Activated T-helper 17 cell treated with anti-CD3 and anti-CD28 coated beads, Interleukin-2, amount 50 U/mL, for 72 hours (primary cell): ENCODE results near the gene NAB2. TPM values are rescaled to one million over a fixed set of nuclear protein-coding genes. Genes with fewer than 3 reads are reported as not detected.
A peak's percentile ranks its signal among the peaks of the same experiment; 100 is the strongest.

Experiments
- ATAC-seq: fragments of 150-1000 bp; cut with Tn5 transposase; replicated peaks from 2 replicates; pipeline ENCODE4 v1.10.0; 2021; ENCODE audit warnings: mild to moderate bottlenecking, moderate library complexity
- H3K27ac Mint-ChIP-seq: one replicate; pipeline ENCODE4 v1.8.0; 2022; ENCODE audit warnings: mixed read lengths
- H3K27me3 Mint-ChIP-seq: one replicate; pipeline ENCODE4 v1.8.0; 2022; ENCODE audit warnings: mixed read lengths
- H3K36me3 Mint-ChIP-seq: one replicate; pipeline ENCODE4 v1.8.0; 2022; ENCODE audit warnings: low read depth, mild to moderate bottlenecking, mixed read lengths
- H3K4me1 Mint-ChIP-seq: one replicate; pipeline ENCODE4 v1.8.0; 2022; ENCODE audit warnings: mixed read lengths
- H3K4me3 Mint-ChIP-seq: one replicate; pipeline ENCODE4 v1.8.0; 2022; ENCODE audit warnings: mild to moderate bottlenecking, mixed read lengths
- H3K9me3 Mint-ChIP-seq: one replicate; pipeline ENCODE4 v1.8.0; 2022; ENCODE audit warnings: mixed read lengths
- total RNA-seq, 2 donors: library from RNA; stranded (reverse); gene quantifications; one replicate each; pipeline ENCODE4 v1.2.3, GENCODE V29; 2022

Gene NAB2
- total RNA-seq, 2 donors from 2014 or later = 20.6 to 61.4 TPM

DNA sequence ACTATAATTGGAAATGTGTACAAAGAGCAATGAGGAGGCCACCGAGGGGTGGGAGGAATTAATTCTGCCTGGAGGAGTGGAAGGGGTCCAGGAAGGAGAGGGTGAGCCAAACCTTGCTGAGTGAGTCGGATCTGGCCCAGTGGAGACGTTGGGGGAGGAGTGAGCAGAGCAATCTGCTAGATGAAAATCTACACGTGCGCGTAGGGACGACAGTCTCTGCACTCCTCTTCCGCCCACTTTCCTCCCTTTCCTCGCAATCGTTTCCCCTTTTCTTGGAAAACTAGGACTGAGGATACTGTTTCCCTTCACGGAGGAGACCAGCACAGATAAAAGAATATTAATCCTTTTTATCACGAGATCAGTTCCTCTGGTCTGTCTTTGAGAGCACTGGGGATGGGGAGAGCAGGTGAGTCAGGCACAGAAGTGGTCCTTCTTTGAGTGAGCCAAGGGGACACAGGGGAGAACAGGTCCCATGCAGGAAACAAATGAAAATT is 2.9 kb upstream of the NAB2 start:
- ATAC-seq = no peak
- no peaks in the 10 kb centered on the region for H3K27me3 Mint-ChIP-seq
- H3K9me3 Mint-ChIP-seq = no peaks in the 10 kb centered on the region
- H3K4me3 Mint-ChIP-seq = peak overlapping the region; percentile 97
- H3K27ac Mint-ChIP-seq = peak overlapping the region; percentile 87
- H3K36me3 Mint-ChIP-seq = peaks cover 41% of the 10 kb centered on the region
- peaks cover 13% of the 10 kb centered on the region for H3K4me1 Mint-ChIP-seq

DNA sequence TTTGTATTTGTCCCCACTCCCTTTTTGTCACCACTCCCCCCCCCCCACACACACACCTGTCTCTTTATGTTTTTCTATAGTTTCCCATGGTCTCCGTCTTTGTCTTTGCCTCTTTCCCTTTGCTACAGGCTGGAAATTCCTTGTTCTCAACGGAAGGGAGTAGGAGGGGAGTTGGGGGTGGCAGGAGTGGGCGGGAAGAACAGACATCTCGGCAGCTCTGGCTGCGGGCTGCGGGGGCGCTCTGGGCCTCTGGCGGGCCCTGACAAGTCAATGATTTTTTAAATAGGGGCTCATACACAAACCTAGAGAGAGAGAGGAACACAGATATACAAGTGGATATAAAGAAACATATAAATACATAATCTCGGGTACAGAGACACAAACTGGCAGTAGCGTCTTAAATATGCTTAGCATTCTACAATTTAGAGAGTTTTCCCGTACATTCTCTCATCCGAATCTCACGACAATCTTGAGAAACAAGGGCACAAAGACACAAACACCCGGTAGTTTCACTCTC is 2.4 kb upstream of the NAB2 start:
- Mint-ChIP-seq H3K27ac (peak overlapping the region; percentile 87), H3K4me3 (peak overlapping the region; percentile 97), H3K4me1 (peaks cover 16% of the 10 kb centered on the region), H3K27me3 (no peaks in the 10 kb centered on the region), H3K9me3 (no peaks in the 10 kb centered on the region), H3K36me3 (peaks cover 46% of the 10 kb centered on the region)
- no peak for ATAC-seq

DNA sequence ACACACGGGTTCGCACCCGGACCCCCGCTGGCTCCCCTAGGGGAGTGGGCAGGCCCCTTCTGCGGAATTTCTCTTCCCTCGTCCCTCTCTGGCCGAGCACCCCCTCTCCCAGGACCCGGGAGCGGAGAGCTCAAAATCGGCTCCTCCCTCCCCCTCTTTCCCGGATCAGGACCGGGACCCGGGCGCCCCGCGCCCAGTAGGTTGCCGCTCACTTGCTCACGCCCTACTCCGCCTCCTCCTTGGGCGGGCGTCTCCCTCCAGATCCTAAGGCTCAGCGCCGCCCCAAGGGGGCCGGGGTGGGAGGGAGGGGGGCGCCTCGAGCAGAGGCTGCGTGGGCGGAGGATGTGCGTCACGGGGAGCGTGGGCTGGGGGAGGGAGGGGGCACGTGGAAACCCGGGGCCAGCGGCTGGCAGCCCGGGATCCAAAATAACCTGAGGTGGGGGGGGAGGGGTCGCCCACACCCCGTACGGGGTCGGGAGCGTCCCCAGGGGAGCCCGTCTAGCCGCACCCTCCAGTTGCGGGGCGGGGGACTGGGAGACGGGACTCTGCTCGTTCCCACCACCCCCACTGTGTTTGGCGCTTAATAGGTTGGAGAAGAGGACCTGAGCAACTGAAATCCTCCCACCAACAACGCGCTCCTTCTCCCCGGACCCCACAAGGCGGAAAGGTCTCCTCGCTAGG is 1.8 kb upstream of the NAB2 start:
- peak overlapping the region; percentile 97 for H3K4me3 Mint-ChIP-seq
- H3K27me3 Mint-ChIP-seq = no peaks in the 10 kb centered on the region
- ATAC-seq = peak; percentile 51
- H3K36me3 Mint-ChIP-seq = peaks cover 52% of the 10 kb centered on the region
- no peaks in the 10 kb centered on the region for H3K9me3 Mint-ChIP-seq
- H3K4me1 Mint-ChIP-seq = peaks cover 16% of the 10 kb centered on the region
- peak overlapping the region; percentile 87 for H3K27ac Mint-ChIP-seq

DNA sequence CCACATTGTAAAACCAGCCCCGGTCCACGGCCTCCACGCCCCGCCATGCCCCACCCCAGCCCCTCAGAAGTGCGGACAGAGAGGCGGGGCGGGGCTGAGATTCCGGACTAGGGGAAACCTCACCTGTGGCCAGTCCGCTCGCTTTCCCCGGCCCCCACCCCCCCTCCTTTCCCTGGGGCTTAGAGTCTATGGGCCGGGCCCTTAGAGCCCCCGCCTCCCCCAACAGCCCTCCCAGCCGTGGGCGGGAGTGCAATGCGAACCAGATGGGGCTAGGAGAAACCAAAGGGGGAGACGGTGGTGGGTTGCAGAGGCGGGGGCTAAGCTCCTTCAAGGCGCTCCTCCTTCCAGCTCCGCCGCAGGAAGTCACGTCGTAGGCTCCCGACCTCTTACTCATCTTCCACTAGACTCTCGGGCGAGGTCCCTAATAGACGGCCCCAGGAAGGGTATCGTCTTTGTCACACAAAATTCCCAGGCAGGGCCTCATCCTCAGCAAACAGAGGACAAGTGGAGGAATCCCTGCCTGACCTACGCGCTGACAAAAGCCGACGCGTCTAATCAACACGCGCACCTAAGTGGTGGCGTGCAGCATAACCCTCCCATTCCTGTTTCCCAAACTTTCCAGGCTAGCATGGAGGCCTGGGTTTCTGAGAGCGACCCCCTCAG is 1.1 kb upstream of the NAB2 start:
- Mint-ChIP-seq H3K27ac (peak overlapping the region; percentile 87), H3K4me1 (peaks cover 23% of the 10 kb centered on the region), H3K4me3 (peak overlapping the region; percentile 97), H3K9me3 (no peaks in the 10 kb centered on the region), H3K36me3 (peaks cover 59% of the 10 kb centered on the region), H3K27me3 (no peaks in the 10 kb centered on the region)
- ATAC-seq = peak; percentile 58

DNA sequence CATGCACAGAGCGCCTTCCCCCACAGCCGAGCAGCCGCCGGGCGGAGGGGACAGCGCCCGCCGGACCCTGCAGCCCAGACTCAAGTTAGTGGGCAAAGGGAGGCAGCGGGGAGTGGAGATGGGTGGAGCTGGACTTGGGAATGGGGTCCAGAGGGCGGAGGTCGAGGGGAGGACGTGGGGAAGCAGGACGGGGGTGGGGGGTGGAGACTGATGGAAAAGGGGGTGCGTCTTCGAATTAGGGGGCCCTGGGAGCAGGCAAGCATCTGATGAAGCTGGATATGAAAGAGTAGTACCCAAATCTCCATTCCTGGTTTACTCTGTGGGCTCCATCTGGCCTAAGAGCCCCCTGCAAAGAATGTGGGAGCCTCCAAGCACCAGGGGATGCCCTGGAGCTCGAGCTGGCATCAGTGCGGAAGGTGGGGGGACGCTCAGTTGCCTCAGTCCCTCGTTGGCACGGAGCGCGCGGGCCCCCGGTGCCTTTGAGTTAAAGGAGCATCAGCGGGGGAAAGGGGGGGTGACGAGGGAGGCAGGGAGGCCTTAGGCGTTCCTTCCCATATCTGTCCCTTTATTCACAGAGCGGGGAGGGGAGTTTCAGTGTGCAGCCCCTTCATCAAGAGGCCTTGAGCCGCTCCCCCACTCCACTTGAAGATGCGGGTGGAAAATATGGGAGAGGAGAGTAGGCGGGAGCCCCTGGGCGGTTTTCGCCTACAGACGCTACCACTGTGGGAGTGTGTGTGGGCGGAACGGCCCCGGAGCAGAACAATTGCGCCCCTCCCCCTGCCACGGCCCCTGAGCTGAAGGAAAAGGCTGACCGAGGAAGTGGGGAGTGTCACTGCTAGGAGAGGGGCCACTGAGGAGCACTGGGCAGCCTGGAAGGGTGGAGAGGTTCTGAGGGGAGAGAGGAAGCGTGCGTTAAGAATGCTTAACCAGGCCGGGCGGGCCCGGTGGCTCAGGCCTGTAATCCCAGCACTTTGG is 644 bp downstream of the NAB2 start:
- Mint-ChIP-seq H3K27ac (peak overlapping the region; percentile 88), H3K27me3 (no peaks in the 10 kb centered on the region), H3K9me3 (no peaks in the 10 kb centered on the region), H3K4me3 (peak overlapping the region; percentile 97), H3K4me1 (peaks cover 31% of the 10 kb centered on the region), H3K36me3 (peaks cover 75% of the 10 kb centered on the region)
- no peak for ATAC-seq

DNA sequence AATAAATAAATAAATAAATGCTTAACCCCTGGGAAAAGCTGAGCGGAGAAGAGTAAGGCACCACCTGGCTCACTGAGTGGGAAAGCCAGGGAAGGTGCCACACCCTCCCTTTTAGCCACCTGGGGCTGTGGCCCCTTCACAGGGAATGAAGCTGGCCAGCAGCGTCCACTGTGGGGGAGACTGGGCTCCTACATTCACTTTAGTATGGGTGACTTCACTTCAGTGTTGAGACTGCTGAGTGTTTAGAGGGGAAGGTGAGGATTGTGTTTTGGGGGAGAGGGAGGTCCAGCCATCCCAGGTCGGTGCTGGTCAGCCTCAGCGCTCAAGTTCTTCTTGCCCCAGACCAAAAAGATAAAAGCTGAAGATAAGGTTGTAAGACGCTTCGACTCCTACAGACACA is 1.6 kb downstream of the NAB2 start:
- peaks cover 85% of the 10 kb centered on the region for H3K36me3 Mint-ChIP-seq
- H3K27ac Mint-ChIP-seq = peak overlapping the region; percentile 11

DNA sequence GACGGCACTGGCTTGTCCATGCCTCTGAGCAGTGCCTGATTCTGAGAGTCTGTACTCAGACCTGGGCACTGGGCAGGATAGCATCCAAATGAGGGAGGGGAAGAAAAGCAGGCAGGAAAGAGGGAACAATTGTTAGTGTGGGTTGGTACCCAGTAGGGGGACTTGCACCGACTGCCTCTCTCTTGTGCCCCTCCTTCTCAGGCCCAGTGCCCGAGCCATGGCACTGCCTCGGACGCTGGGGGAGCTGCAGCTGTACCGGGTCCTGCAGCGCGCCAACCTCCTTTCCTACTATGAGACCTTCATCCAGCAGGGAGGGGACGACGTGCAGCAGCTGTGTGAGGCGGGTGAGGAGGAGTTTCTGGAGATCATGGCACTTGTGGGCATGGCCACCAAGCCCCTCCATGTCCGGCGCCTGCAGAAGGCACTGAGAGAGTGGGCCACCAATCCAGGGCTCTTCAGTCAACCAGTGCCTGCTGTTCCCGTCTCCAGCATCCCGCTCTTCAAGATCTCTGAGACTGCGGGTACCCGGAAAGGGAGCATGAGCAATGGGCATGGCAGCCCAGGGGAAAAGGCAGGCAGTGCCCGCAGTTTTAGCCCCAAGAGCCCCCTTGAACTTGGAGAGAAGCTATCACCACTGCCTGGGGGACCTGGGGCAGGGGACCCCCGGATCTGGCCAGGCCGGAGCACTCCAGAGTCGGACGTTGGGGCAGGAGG is 2.2 kb downstream of the NAB2 start:
- Mint-ChIP-seq H3K27ac (peak overlapping the region; percentile 11), H3K9me3 (no peaks in the 10 kb centered on the region), H3K36me3 (peaks cover 89% of the 10 kb centered on the region), H3K4me3 (peak overlapping the region; percentile 97), H3K27me3 (no peaks in the 10 kb centered on the region), H3K4me1 (peaks cover 27% of the 10 kb centered on the region)
- no peak for ATAC-seq

More for the DNA sequence above, 1.6 kb downstream of the NAB2 start:
- Mint-ChIP-seq H3K9me3 (no peaks in the 10 kb centered on the region), H3K4me1 (peaks cover 25% of the 10 kb centered on the region), H3K27me3 (no peaks in the 10 kb centered on the region), H3K4me3 (peak overlapping the region; percentile 97)
- ATAC-seq = no peak

DNA sequence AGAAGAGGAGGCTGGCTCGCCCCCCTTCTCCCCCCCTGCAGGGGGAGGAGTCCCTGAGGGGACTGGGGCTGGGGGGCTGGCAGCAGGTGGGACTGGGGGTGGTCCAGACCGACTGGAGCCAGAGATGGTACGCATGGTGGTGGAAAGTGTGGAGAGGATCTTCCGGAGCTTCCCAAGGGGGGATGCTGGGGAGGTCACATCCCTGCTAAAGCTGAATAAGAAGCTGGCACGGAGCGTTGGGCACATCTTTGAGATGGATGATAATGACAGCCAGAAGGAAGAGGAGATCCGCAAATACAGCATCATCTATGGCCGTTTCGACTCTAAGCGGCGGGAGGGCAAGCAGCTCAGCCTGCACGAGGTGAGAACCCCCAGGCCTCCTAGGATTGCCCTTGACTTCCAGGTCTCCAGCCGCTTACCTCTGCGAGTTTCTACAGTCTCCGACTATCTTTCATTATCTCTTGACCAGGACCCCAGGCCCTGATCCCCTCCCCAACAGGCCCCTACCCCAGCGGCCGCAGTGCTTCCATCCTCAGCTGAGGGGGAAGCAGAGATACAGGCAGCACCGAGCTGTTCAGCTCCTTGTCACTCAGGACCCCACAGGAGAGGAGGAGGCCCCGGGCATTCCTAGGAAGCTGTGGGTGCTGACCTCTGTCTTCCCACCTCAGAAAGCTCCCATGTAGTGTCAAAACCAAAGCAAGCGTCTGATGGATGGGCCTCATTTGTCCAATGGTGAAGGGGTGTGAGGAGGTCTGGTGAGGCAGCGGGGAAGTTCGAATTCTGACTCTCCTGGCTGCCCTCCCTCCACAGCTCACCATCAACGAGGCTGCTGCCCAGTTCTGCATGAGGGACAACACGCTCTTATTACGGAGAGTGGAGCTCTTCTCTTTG is 3.0 kb downstream of the NAB2 start:
- H3K27ac Mint-ChIP-seq = peak overlapping the region; percentile 93
- no peaks in the 10 kb centered on the region for H3K9me3 Mint-ChIP-seq
- H3K4me3 Mint-ChIP-seq = peak overlapping the region; percentile 97
- H3K36me3 Mint-ChIP-seq = peaks cover 89% of the 10 kb centered on the region
- no peak for ATAC-seq
- no peaks in the 10 kb centered on the region for H3K27me3 Mint-ChIP-seq
- peaks cover 33% of the 10 kb centered on the region for H3K4me1 Mint-ChIP-seq

DNA sequence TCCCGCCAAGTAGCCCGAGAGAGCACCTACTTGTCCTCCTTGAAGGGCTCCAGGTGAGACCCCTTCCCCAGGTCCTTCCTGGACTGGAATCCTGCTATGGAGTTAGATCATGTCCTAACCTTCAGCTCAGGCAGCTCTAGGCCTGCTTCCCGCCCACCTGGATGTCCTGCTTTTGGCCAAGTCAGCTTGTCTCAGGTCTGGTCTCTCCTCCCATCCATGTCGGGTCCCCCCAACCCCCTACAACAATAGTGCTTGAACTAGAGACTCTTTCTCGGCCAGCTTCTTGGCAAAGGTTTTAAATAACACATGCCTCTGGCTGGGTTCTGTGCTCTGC is 3.6 kb downstream of the NAB2 start:
- ATAC-seq = no peak
- Mint-ChIP-seq H3K4me1 (peaks cover 38% of the 10 kb centered on the region), H3K9me3 (no peaks in the 10 kb centered on the region), H3K36me3 (peaks cover 94% of the 10 kb centered on the region), H3K27ac (peak overlapping the region; percentile 93), H3K4me3 (peak overlapping the region; percentile 97), H3K27me3 (no peaks in the 10 kb centered on the region)

DNA sequence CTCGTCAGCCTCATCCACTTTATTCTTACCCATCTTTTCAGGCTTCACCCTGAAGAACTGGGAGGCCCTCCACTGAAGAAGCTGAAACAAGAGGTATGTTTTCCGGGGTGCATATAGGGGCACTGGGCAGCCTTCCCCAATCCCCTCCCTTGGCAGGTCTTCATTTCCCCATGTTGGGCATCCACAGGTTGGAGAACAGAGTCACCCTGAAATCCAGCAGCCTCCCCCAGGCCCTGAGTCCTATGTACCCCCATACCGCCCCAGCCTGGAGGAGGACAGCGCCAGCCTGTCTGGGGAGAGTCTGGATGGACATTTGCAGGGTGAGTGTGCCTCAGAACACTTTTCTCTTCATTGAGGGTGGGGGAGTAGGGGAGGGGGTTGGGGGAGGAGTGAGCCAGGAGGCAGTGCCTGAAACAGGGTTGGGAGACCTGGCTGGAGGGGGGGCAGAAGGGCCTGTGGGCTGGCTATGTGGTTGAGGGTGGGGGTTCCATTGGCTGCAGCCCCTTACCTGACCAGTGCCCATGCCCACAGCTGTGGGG is 4.0 kb downstream of the NAB2 start:
- no peak for ATAC-seq
- peak overlapping the region; percentile 97 for H3K4me3 Mint-ChIP-seq
- H3K27ac Mint-ChIP-seq = peak overlapping the region; percentile 93
- peaks cover 95% of the 10 kb centered on the region for H3K36me3 Mint-ChIP-seq
- H3K27me3 Mint-ChIP-seq = no peaks in the 10 kb centered on the region
- H3K9me3 Mint-ChIP-seq = no peaks in the 10 kb centered on the region
- H3K4me1 Mint-ChIP-seq = peaks cover 38% of the 10 kb centered on the region

DNA sequence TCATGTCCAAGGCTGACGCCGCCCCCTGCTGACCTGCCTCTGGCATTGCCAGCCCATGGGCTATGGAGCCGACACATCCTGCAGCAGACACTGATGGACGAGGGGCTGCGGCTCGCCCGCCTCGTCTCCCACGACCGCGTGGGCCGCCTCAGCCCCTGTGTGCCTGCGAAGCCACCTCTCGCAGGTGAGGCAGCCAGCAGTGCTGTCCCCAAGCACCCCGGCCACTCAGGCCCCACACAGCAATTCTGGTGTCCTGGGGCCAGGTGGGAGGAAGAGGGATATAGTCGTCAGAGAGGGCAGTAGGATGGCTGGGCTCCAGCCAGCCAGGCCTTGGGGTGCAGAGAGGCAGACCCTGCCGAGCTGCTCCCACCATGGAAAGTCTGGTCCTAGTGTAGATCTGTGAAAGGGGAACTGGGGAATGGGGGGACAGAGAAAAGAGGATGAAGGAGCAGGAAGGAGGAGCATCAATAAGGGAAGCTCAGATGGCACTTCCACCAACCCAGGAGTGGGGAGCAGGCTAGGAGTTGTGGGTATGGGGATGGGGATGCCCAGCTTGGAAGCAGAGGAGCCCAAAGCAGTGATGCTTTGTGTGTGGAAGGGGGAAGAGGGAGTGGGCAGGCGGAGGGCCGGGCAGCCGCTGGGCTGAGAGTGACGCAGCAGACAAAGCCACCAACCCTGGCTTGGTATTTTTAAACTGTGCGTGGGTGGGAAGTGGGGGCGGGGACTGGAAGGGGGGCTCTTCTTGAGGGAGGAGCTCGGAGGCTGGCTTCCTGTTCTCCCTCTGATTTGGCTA is 4.7 kb downstream of the NAB2 start:
- peak overlapping the region; percentile 97 for H3K4me3 Mint-ChIP-seq
- peaks cover 95% of the 10 kb centered on the region for H3K36me3 Mint-ChIP-seq

More for the DNA sequence above, 4.7 kb downstream of the NAB2 start:
- H3K9me3 Mint-ChIP-seq = no peaks in the 10 kb centered on the region
- peak overlapping the region; percentile 93 for H3K27ac Mint-ChIP-seq
- no peaks in the 10 kb centered on the region for H3K27me3 Mint-ChIP-seq
- ATAC-seq = peak; percentile 44
- peaks cover 38% of the 10 kb centered on the region for H3K4me1 Mint-ChIP-seq
